SH-SY5Y (cell line): Measurements from ENCODE around the gene PLSCR3.

ENCODE experiments used
- GATA2 ChIP-seq: IDR thresholded peaks from 2 replicates; pipeline ENCODE4 v1.6.1; 2011; ENCODE audit warnings: mild to moderate bottlenecking, low read depth, low read length
- GATA3 ChIP-seq: IDR thresholded peaks from 2 replicates; pipeline ENCODE4 v1.6.1; 2011; ENCODE audit warnings: low read depth, mild to moderate bottlenecking, low read length, moderate library complexity

DNA sequence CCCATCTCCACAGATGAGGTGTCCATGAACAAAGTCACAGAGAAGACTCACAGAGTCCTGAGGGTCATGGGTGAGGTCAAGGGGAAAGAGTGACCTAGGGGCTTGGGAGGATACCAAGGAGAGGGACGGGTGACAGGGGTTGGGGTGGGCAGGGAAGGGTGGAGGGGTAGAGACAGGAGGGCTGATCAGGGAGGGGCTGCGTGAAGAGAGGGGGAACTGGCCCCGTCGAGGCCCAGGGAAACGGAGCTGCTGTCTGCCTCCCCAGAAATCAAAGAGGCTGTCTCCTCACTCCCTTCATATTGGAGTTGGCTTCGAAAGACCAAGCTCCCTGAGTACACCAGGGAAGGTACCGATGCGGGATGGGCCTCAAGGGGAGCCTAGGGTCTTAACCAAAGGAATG is 38.8 kb downstream of the PLSCR3 start:
- no peak for TF ChIP-seq GATA3
- no peak for TF ChIP-seq GATA2
